Mononuclear cell (primary cell): ENCODE measurements around the gene MOGAT2. TPM values are rescaled to one million over a fixed set of nuclear protein-coding genes. Genes with fewer than 3 reads are reported as not detected.

Source experiments
- H3K27me3 ChIP-seq: 2 replicates; pipeline ENCODE4 v1.6.0; 2011; ENCODE audit warnings: low read length, control low read depth; ENCODE audit not compliant: insufficient read depth
- H3K4me1 ChIP-seq: 2 replicates; pipeline ENCODE4 v1.5.1; 2011; ENCODE audit warnings: mild to moderate bottlenecking, low read length, control low read depth; ENCODE audit not compliant: insufficient read depth
- H3K4me3 ChIP-seq: 2 replicates; pipeline ENCODE4 v1.5.1; 2011; ENCODE audit warnings: mild to moderate bottlenecking, low read length, moderate library complexity
- H3K9me3 ChIP-seq: 2 replicates; pipeline ENCODE4 v1.5.1; 2011; ENCODE audit warnings: low read depth, mild to moderate bottlenecking, control low read depth, low read length
- total RNA-seq: library from RNA; depleted of rRNA; stranded (reverse); fragments of >200 nt; gene quantifications from one replicate; pipeline ENCODE4 v1.2.3, GENCODE V29; 2012

The MOGAT2 gene
- total RNA-seq, 1 donor: not detected

- Histone ChIP-seq H3K4me3 (no peak overlapping the region), H3K9me3 (no peaks in the 10 kb centered on the region), H3K27me3 (no peaks in the 10 kb centered on the region), H3K4me1 (no peaks in the 10 kb centered on the region)
Observed at GRCh38 chr11:75705541-75705940, 12.1 kb upstream of the MOGAT2 start.

- Histone ChIP-seq H3K4me3 (no peak overlapping the region), H3K9me3 (no peaks in the 10 kb centered on the region), H3K27me3 (no peaks in the 10 kb centered on the region), H3K4me1 (no peaks in the 10 kb centered on the region)
Observed at GRCh38 chr11:75706260-75706729, 11.3 kb upstream of the MOGAT2 start.

GRCh38 chr11:75714211-75714610 lies 3.4 kb upstream of the MOGAT2 start:
- H3K4me1 ChIP-seq: no peaks in the 10 kb centered on the region
- no peaks in the 10 kb centered on the region for H3K27me3 ChIP-seq
- H3K9me3 ChIP-seq: no peaks in the 10 kb centered on the region
- H3K4me3 ChIP-seq: no peak overlapping the region

DNA sequence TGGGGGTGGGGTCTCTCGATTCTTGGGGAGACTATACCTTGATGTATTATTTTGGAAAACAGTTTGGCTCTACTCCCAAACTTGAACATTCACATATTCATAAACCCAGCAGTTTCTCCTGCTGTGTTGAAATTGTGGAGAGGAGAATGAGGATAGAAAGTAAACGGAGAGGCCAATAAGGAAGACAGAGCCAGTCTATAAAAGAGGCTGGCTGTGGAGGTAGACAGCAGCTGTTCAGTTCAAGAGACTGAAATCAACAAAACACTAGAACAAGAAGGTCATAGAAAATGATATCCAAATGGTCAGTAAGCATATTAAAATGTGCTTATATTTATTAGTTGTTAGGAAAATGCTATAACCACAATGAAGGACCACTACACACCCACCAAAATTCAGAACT lies 1.9 kb upstream of the MOGAT2 start:
- H3K4me3 ChIP-seq: no peak overlapping the region
- H3K4me1 ChIP-seq: no peaks in the 10 kb centered on the region
- no peaks in the 10 kb centered on the region for H3K9me3 ChIP-seq
- H3K27me3 ChIP-seq: no peaks in the 10 kb centered on the region

DNA sequence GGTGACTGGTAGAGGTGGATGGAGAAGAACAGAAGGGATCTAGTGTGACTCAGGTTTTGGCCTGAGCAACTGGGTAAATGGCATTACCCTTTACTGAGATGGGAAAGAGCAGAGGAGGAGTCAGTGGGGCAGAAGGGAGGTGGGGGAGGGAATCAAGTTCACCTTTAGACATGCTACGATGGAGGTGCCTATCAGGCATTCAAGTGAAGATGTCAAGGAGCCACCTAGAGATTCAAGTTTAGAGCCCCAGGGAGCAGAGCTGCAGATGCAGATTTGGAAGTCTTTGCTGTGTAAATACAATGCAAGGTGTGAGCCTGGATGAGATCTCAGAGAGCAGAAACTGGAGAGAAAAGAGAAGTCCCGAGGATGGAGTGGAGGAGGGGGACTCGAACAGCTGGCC lies 979 bp upstream of the MOGAT2 start:
- Histone ChIP-seq H3K4me1 (no peaks in the 10 kb centered on the region), H3K27me3 (no peaks in the 10 kb centered on the region), H3K4me3 (no peak overlapping the region)

DNA sequence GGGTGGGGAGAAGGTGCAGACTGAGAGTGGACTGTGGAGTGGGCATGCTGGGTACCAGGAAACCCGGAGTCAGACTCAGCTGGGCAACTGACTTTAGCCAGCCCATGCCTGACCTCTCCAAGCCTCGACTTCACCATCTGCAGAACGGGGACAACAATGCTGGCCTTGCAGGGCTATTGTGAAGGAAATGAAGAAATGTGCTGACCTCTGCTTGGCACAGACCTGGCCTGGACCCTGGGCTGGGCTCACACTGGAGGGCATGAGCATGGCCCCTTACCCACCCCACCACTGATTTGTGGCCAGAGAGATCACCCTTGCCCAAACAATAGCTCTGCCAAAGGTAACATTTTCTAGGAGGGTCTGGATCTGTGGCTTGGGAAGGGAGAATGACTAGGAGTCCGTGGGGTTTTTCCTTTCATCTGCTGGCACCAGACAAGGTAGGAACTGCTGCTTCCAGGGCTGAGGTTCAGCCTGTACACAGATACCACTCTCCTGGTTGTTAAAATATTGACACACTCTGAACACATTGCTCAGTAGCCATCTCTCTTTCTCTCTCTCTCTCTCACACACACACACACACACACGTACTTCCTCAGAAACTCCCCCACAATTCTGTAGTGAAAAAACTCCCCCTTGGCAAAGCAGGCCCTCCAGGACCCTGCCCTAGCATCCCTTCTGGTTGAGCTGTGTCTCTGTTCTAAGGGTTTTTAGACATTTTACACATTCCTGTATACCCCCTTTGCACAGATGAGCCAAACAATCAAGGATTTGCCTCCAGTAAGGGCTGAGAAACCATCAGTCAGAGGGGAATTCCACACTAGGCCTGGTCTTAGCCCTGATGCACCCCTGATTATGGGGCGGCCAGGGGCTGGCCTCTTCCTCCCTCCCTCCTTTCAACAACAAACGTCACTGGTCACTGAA lies 1.0 kb downstream of the MOGAT2 start:
- H3K27me3 ChIP-seq: no peaks in the 10 kb centered on the region
- no peak overlapping the region for H3K4me3 ChIP-seq
- no peaks in the 10 kb centered on the region for H3K9me3 ChIP-seq
- no peaks in the 10 kb centered on the region for H3K4me1 ChIP-seq

More for the DNA sequence above, 979 bp upstream of the MOGAT2 start:
- no peaks in the 10 kb centered on the region for H3K9me3 ChIP-seq

GRCh38 chr11:75719340-75720239 lies 2.0 kb downstream of the MOGAT2 start:
- no peaks in the 10 kb centered on the region for H3K4me1 ChIP-seq
- no peaks in the 10 kb centered on the region for H3K27me3 ChIP-seq
- no peaks in the 10 kb centered on the region for H3K9me3 ChIP-seq
- H3K4me3 ChIP-seq: no peak overlapping the region

- no peaks in the 10 kb centered on the region for H3K27me3 ChIP-seq
Observed at GRCh38 chr11:75720639-75721038, 3.0 kb downstream of the MOGAT2 start.

GRCh38 chr11:75721852-75722668 lies 4.4 kb downstream of the MOGAT2 start:
- Histone ChIP-seq H3K27me3 (no peaks in the 10 kb centered on the region), H3K4me3 (no peak overlapping the region), H3K9me3 (no peaks in the 10 kb centered on the region), H3K4me1 (no peaks in the 10 kb centered on the region)

More at GRCh38 chr11:75720639-75721038, 3.0 kb downstream of the MOGAT2 start:
- H3K9me3 ChIP-seq: no peaks in the 10 kb centered on the region
- no peaks in the 10 kb centered on the region for H3K4me1 ChIP-seq
- no peak overlapping the region for H3K4me3 ChIP-seq

GRCh38 chr11:75722669-75723042 lies 5.0 kb downstream of the MOGAT2 start:
- H3K4me1 ChIP-seq: no peaks in the 10 kb centered on the region
- H3K9me3 ChIP-seq: no peaks in the 10 kb centered on the region
- no peak overlapping the region for H3K4me3 ChIP-seq
- H3K27me3 ChIP-seq: no peaks in the 10 kb centered on the region

GRCh38 chr11:75725547-75726320 lies 8.1 kb downstream of the MOGAT2 start:
- Histone ChIP-seq H3K4me3 (no peak overlapping the region), H3K4me1 (no peaks in the 10 kb centered on the region), H3K9me3 (no peaks in the 10 kb centered on the region), H3K27me3 (no peaks in the 10 kb centered on the region)

GRCh38 chr11:75728992-75729391 lies 11.4 kb downstream of the MOGAT2 start:
- no peaks in the 10 kb centered on the region for H3K27me3 ChIP-seq
- H3K9me3 ChIP-seq: no peaks in the 10 kb centered on the region
- H3K4me3 ChIP-seq: no peak overlapping the region
- H3K4me1 ChIP-seq: no peaks in the 10 kb centered on the region

GRCh38 chr11:75731095-75731494 lies 13.5 kb downstream of the MOGAT2 start:
- H3K4me1 ChIP-seq: no peaks in the 10 kb centered on the region
- no peaks in the 10 kb centered on the region for H3K9me3 ChIP-seq
- H3K4me3 ChIP-seq: no peak overlapping the region
- no peaks in the 10 kb centered on the region for H3K27me3 ChIP-seq

GRCh38 chr11:75733071-75733430 lies 15.4 kb downstream of the MOGAT2 start:
- Histone ChIP-seq H3K4me1 (no peaks in the 10 kb centered on the region), H3K9me3 (no peaks in the 10 kb centered on the region), H3K4me3 (no peak overlapping the region), H3K27me3 (no peaks in the 10 kb centered on the region)
